Ishikawa (cell line): ENCODE measurements around the gene CCNL2.

Source experiments
- CEBPB ChIP-seq: IDR thresholded peaks from 2 replicates; pipeline ENCODE4 v1.6.1; 2012
- CREB1 ChIP-seq: IDR thresholded peaks from 2 replicates; pipeline ENCODE4 v1.6.1; 2012; ENCODE audit warnings: low read depth
- EP300 ChIP-seq: IDR thresholded peaks from 2 replicates; pipeline ENCODE4 v1.6.1; 2012; ENCODE audit warnings: borderline replicate concordance
- FOXM1 ChIP-seq: IDR thresholded peaks from 2 replicates; pipeline ENCODE4 v1.6.1; 2012; ENCODE audit warnings: low read depth, borderline replicate concordance
- MAX ChIP-seq: IDR thresholded peaks from 2 replicates; pipeline ENCODE4 v1.6.1; 2012
- REST ChIP-seq: IDR thresholded peaks from 2 replicates; pipeline ENCODE4 v1.6.1; 2012; ENCODE audit warnings: low read depth, mild to moderate bottlenecking
- TCF12 ChIP-seq: IDR thresholded peaks from 2 replicates; pipeline ENCODE4 v1.6.1; 2012; ENCODE audit warnings: low read depth
- TEAD4 ChIP-seq: IDR thresholded peaks from 2 replicates; pipeline ENCODE4 v1.6.1; 2012
- ZBTB7A ChIP-seq: IDR thresholded peaks from 2 replicates; pipeline ENCODE4 v1.6.1; 2012; ENCODE audit warnings: low read depth

- no peak for TF ChIP-seq EP300
- no peak for TF ChIP-seq REST
- no peak for TF ChIP-seq MAX
- TF ChIP-seq CREB1 = no peak
- no peak for TF ChIP-seq TEAD4
- TF ChIP-seq TCF12 = no peak
- TF ChIP-seq CEBPB = no peak
- TF ChIP-seq ZBTB7A = no peak
- TF ChIP-seq FOXM1 = no peak
These were observed 39.6 kb upstream of the CCNL2 start for GRCh38 chr1:1438531-1439381.
